GM12873 (cell line): ENCODE results near the gene ZNF219.

Experiments
- TF ChIP-seq, protein P1 (sequence below): IDR thresholded peaks from 2 replicates; pipeline ENCODE4 v1.5.1; 2012; ENCODE audit warnings: low read depth, mild to moderate bottlenecking, moderate library complexity, low read length, control low read depth; ENCODE audit not compliant: insufficient read depth; ENCODE audit errors: missing control alignments

The ZNF219 gene

DNA sequence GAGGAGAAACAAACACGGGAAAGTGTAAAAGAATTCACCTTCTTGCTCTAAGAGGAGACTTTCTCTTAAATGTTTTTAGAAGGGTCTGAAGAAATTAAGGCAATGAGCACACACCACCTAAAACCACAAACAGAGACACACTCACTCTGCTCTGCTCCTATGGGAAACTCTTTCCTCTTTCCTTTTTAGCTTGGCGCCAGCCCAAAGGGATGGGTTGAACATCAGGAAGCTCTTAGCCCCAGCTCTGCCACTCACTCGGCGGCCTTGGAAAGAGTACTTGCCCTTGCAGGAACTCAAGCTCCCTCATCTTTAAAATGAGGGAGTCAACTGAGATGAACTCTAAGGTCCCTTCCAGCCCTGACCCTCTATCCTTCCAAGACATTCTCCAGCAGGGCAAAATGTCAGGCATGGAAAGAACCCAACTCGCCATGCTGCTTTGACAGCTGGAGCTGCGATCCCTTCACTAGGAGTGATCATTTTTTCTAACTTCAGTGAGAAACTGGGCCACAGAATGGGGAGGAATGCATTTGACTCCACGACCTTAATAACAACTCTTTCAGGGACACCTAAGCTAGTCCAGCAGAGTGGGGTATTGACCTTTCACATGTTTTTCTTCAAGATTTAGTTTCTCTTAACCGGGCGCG lies 41.8 kb downstream of the ZNF219 start:
- TF ChIP-seq, protein P1, sequence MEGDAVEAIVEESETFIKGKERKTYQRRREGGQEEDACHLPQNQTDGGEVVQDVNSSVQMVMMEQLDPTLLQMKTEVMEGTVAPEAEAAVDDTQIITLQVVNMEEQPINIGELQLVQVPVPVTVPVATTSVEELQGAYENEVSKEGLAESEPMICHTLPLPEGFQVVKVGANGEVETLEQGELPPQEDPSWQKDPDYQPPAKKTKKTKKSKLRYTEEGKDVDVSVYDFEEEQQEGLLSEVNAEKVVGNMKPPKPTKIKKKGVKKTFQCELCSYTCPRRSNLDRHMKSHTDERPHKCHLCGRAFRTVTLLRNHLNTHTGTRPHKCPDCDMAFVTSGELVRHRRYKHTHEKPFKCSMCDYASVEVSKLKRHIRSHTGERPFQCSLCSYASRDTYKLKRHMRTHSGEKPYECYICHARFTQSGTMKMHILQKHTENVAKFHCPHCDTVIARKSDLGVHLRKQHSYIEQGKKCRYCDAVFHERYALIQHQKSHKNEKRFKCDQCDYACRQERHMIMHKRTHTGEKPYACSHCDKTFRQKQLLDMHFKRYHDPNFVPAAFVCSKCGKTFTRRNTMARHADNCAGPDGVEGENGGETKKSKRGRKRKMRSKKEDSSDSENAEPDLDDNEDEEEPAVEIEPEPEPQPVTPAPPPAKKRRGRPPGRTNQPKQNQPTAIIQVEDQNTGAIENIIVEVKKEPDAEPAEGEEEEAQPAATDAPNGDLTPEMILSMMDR = no peak

DNA sequence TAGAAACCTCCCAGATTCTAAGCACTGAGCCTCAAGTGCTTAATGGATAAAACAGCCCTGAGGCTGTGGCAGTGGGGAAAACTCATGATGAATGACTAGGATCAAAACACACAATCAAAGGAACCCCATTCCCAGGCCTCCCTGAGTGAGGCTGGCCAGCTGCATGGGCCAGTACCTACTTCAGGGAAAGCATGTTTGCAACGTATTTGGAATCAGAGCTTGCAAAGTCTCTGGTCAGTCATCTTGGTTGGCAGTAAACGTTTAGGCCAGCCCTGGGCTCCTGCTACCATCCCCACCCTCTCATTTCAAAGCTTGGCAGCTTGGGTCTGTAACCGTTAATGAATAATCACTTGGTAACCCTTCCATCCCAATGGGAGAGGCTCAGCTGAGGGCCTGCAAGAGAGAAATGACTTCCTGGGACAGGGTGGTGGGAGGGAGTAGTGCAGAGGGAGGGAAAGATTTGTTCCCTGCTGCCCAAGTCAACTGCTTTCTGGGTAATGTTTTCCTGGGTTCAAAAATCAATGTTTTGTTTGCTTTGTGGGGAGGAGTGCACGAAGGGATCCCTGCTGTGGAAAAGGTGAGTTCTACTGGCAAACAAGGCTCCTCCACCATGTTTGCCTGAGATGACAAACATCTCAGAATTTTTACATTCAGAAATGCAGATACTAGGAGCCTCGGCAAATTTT lies 42.9 kb downstream of the ZNF219 start:
- TF ChIP-seq, protein P1 = no peak

DNA sequence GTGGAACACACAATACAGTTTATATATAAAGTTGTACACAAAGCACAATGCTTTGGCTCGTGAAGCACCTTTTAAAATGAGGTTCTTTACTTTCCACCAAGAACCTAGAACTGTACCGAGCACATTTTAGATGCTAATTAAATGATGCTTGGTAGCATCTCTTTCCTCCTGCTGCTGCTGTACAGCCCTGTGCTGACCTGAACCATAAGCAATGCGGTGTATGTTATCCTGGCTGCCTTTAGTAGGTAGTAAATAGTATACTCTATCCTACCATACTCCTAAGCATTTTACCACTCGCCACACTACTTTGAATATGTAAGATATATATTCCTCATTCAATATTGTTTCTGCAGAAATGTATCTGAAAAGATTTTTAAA lies 43.7 kb downstream of the ZNF219 start:
- TF ChIP-seq, protein P1 = no peak

DNA sequence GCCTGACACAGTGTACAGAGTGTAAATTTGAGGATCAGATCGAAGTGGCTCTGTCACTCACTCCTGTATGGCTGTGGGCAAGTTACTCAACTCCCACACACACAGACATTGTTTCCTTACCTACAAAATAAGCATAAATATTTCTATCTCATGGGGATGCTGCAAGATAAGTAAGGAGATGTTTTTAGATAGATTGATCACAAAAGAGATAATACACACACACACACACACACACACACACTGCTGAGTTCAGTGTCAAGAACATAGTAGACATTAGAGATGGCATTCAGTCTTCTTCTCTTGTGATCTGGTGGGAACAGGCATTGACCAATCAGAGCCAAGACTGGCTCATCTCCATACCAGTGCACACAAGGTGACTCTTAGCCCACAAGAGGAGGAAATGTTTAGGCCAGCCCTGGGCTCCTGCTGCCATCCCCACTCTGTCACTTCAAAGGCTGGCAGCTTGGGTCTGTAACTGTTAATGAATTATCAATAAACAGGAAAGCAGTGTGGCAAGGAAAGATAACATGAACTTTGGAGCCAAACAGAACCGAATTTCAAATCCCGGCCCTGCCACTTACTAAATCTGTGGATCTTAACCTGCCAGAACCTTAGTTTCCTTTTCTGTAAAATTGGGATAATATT lies 44.2 kb downstream of the ZNF219 start:
- TF ChIP-seq, protein P1 = no peak

DNA sequence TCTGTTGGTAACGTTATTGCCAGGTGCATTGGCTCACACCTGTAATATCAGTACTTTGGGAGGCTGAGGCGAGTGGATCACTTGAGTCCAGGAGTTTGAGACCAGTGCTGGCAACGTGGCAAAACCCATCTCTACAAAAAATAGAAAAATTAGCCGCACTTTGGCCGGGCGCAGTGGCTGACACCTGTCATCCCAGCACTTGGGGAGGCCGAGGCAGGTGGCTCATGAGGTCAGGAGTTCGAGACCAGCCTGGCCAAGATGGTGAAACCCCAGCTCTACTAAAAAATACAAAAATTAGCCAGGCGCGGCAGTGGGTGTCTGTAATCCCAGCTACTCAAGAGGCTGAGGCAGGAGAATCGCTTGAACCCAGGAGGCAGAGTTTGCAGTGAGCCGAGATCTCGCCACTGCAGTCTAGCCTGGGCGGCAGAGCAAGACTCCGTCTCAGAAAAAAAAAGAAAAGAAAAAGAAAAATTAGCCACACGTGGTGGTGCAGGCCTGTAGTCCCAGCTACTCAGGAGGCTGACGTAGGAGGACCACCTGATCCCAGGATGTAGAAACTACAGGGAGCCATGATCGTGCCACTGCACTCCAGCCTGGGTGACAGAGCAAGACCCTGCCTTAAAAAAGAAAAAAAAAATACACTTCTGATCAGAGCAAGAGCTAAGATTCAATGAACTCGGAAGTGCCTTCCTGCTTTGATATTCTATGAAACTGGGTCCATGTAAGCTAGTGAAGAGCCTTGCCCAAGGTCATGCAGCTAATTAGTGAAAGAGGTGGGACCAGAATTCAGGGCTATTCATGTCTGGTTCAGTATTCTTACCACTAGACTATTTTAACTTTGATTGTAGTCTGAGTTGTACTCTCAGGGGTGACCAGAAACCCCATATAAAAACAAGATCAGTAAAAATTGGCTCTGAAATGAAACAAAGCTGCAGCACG lies 45.0 kb downstream of the ZNF219 start:
- TF ChIP-seq, protein P1 = no peak

DNA sequence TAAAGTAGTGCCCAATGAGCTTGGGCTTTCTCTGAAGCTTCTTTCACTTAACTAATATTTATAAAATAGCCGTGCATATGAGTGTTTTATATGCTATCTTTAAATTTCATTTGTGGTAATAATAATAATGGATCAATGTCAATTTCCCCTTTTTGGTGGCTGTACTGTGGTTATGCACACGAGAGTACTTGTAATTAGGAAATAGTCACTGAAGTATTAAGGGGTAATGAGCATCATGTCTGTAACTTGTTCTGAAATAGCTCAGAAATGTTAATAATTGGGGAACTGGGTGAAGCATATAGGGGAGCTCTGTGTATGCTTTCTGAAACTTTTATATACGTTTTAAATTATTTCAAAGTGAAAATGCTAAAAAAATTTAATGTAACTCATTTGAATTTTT lies 47.9 kb downstream of the ZNF219 start:
- TF ChIP-seq, protein P1 = no peak
